ENCODE data around the gene RFPL2. TPM values are rescaled to one million over a fixed set of nuclear protein-coding genes. Genes with fewer than 3 reads are reported as not detected.

RFPL2 gene
- total and polyA plus RNA-seq, 2 of the 13 experiments (the other 11 are each of a cell fraction or from before 2014, with no cell fraction given): not detected

- TF ChIP-seq MYPOP (CRISPR knock-in tag; IDR thresholded peaks at IDR 0.05) (peak; percentile 69; the same call in 1 of the 2 replicates), ZNF253 (CRISPR knock-in tag; IDR thresholded peaks at IDR 0.05; ENCODE audit: borderline replicate concordance) (no peak), ZNF335 (CRISPR knock-in tag; IDR thresholded peaks at IDR 0.05) (no peak), ZFP91 (CRISPR knock-in tag; IDR thresholded peaks at IDR 0.05; ENCODE audit: borderline replicate concordance) (peak; percentile 35; the same call in 1 of the 2 replicates), DNMT1 (CRISPR knock-in tag; IDR thresholded peaks at IDR 0.05) (no peak), ZNF556 (CRISPR knock-in tag; IDR thresholded peaks at IDR 0.05; ENCODE audit: borderline replicate concordance) (no peak), CTCF (CRISPR knock-in tag; IDR thresholded peaks at IDR 0.05) (peak; percentile 92), NFKB2 (CRISPR knock-in tag; IDR thresholded peaks at IDR 0.05; ENCODE audit: borderline replicate concordance) (0 out of 2 replicates have a peak, but pooled peaks have one; percentile 33), ZNF3 (CRISPR knock-in tag; IDR thresholded peaks at IDR 0.05) (no peak), FOXM1 (CRISPR knock-in tag; IDR thresholded peaks at IDR 0.05) (no peak), IRF2 (CRISPR knock-in tag; IDR thresholded peaks at IDR 0.05) (0 out of 2 replicates have a peak, but pooled peaks have one; percentile 19), MEIS2 (CRISPR knock-in tag; IDR thresholded peaks at IDR 0.05) (peak; percentile 53; the same call in 1 of the 2 replicates)
- TF ChIP-seq, protein P1, sequence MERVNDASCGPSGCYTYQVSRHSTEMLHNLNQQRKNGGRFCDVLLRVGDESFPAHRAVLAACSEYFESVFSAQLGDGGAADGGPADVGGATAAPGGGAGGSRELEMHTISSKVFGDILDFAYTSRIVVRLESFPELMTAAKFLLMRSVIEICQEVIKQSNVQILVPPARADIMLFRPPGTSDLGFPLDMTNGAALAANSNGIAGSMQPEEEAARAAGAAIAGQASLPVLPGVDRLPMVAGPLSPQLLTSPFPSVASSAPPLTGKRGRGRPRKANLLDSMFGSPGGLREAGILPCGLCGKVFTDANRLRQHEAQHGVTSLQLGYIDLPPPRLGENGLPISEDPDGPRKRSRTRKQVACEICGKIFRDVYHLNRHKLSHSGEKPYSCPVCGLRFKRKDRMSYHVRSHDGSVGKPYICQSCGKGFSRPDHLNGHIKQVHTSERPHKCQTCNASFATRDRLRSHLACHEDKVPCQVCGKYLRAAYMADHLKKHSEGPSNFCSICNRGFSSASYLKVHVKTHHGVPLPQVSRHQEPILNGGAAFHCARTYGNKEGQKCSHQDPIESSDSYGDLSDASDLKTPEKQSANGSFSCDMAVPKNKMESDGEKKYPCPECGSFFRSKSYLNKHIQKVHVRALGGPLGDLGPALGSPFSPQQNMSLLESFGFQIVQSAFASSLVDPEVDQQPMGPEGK (CRISPR knock-in tag; IDR thresholded peaks at IDR 0.05): no peak
- TF ChIP-seq, protein P2, sequence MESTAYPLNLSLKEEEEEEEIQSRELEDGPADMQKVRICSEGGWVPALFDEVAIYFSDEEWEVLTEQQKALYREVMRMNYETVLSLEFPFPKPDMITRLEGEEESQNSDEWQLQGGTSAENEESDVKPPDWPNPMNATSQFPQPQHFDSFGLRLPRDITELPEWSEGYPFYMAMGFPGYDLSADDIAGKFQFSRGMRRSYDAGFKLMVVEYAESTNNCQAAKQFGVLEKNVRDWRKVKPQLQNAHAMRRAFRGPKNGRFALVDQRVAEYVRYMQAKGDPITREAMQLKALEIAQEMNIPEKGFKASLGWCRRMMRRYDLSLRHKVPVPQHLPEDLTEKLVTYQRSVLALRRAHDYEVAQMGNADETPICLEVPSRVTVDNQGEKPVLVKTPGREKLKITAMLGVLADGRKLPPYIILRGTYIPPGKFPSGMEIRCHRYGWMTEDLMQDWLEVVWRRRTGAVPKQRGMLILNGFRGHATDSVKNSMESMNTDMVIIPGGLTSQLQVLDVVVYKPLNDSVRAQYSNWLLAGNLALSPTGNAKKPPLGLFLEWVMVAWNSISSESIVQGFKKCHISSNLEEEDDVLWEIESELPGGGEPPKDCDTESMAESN (CRISPR knock-in tag; conservative IDR thresholded peaks at IDR 0.05): peak; percentile 47; the same call in 1 of the 2 replicates
- TF ChIP-seq, protein P3, sequence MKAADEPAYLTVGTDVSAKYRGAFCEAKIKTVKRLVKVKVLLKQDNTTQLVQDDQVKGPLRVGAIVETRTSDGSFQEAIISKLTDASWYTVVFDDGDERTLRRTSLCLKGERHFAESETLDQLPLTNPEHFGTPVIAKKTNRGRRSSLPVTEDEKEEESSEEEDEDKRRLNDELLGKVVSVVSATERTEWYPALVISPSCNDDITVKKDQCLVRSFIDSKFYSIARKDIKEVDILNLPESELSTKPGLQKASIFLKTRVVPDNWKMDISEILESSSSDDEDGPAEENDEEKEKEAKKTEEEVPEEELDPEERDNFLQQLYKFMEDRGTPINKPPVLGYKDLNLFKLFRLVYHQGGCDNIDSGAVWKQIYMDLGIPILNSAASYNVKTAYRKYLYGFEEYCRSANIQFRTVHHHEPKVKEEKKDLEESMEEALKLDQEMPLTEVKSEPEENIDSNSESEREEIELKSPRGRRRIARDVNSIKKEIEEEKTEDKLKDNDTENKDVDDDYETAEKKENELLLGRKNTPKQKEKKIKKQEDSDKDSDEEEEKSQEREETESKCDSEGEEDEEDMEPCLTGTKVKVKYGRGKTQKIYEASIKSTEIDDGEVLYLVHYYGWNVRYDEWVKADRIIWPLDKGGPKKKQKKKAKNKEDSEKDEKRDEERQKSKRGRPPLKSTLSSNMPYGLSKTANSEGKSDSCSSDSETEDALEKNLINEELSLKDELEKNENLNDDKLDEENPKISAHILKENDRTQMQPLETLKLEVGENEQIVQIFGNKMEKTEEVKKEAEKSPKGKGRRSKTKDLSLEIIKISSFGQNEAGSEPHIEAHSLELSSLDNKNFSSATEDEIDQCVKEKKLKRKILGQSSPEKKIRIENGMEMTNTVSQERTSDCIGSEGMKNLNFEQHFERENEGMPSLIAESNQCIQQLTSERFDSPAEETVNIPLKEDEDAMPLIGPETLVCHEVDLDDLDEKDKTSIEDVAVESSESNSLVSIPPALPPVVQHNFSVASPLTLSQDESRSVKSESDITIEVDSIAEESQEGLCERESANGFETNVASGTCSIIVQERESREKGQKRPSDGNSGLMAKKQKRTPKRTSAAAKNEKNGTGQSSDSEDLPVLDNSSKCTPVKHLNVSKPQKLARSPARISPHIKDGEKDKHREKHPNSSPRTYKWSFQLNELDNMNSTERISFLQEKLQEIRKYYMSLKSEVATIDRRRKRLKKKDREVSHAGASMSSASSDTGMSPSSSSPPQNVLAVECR (CRISPR knock-in tag; IDR thresholded peaks at IDR 0.05; ENCODE audit: borderline replicate concordance): peak; percentile 49; the same call in 1 of the 2 replicates
These were observed 2.2 kb downstream of the RFPL2 start (continued) for GRCh38 chr22:32202539-32203180.

Data from HepG2 (cell line).